AG09309 (cell line): ENCODE results near the gene PTGER3.

ENCODE experiments used
- DNase-seq: peaks from one replicate; pipeline ENCODE4 v3.0.0-alpha.2; 2010; ENCODE audit warnings: low read depth
- H3K4me3 ChIP-seq: 2 replicates; pipeline ENCODE4 v1.5.1; 2011; ENCODE audit warnings: mild to moderate bottlenecking, low read depth, low read length, moderate library complexity; ENCODE audit not compliant: control insufficient read depth
- TF ChIP-seq, protein P1 (sequence below): IDR thresholded peaks from 2 replicates; pipeline ENCODE4 v1.5.1; 2011; ENCODE audit warnings: mild to moderate bottlenecking, low read depth, low read length, inconsistent platforms; ENCODE audit not compliant: insufficient read depth, control insufficient read depth; ENCODE audit errors: missing control alignments

The PTGER3 gene

DNA sequence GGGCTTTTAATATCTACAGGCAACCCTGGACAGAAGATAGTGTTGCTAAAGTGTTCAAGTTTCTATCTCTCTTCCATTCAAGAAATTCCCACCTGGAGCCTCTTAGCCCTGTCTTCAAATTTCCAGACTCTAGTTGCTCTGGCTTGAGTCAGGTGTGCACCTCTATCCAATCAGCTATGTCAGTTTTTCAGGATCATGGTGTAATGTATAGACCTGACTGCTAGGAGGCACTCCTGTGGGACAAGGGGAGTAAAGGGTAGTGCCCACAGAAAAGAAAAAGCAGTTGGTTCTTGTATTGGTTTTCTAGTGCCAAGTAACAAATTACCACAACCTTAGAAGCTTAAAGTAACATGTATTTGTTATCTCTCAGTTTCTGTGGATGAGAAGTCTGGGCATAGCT lies 39.4 kb upstream of the PTGER3 start:
- no peak overlapping the region for H3K4me3 ChIP-seq
- no peak for DNase-seq
- TF ChIP-seq, protein P1, sequence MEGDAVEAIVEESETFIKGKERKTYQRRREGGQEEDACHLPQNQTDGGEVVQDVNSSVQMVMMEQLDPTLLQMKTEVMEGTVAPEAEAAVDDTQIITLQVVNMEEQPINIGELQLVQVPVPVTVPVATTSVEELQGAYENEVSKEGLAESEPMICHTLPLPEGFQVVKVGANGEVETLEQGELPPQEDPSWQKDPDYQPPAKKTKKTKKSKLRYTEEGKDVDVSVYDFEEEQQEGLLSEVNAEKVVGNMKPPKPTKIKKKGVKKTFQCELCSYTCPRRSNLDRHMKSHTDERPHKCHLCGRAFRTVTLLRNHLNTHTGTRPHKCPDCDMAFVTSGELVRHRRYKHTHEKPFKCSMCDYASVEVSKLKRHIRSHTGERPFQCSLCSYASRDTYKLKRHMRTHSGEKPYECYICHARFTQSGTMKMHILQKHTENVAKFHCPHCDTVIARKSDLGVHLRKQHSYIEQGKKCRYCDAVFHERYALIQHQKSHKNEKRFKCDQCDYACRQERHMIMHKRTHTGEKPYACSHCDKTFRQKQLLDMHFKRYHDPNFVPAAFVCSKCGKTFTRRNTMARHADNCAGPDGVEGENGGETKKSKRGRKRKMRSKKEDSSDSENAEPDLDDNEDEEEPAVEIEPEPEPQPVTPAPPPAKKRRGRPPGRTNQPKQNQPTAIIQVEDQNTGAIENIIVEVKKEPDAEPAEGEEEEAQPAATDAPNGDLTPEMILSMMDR: no peak

DNA sequence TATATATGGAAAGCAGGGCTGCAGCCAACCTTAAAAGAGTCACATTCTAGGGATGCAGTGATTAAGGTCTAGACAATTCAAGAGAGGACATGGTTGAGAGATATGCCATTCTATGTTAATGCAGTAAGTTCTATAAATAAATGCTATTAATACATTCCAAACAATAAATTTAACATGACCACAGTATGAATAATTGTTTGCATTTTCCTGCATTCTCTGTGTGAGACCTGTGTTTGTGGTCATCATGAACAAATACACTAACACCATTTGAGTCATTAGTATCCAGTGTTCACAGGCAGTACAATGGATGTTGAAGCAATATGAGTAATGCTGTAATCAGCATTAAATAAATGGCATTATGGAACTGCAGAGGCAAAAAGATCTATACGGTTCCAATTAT lies 38.7 kb upstream of the PTGER3 start:
- peak; percentile 11 for DNase-seq
- no peak overlapping the region for H3K4me3 ChIP-seq
- TF ChIP-seq, protein P1: no peak

DNA sequence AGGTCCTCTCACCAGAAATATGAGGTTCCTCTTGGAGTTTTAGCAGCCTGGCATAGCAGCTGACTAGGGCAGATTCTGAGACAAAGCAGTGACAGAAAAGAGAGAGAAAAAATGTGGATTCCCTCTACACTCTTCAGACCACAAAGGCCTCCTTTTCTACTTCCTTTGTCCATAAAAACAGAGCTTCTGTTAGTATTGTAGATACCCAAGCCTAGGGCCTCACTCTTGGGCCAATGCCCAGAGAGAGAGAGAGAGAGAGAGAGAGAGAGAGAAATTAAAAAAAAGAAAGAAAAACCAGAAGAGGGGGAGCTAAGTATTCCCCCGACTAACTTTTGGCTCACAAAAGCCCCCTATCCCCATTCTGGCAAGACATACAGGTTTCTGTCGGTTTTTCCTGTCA lies 35.7 kb upstream of the PTGER3 start:
- DNase-seq: no peak

DNA sequence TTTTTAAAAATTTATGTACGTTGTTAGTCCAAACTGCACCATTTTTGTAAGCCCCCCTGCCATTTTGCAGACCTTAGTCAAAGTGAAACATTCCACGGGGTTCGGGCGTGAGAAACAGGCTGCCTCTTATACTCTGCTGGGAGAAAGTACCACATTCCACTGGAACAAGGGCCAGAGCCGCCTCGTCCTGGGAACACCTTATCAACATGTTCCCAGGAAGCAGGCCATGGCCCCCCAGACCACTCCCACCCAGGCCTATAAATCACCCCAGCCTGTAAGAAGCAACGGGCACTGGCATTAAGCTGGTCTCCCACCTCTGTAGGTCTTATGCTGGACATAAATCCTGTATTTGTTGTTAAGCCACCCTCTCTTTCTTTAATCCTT lies 34.1 kb upstream of the PTGER3 start:
- TF ChIP-seq, protein P1: no peak
- peak overlapping the region; percentile 66; the same call in 1 of the 2 replicates for H3K4me3 ChIP-seq
- no peak for DNase-seq

More for the DNA sequence above, 35.7 kb upstream of the PTGER3 start:
- no peak overlapping the region for H3K4me3 ChIP-seq
- TF ChIP-seq, protein P1: no peak

DNA sequence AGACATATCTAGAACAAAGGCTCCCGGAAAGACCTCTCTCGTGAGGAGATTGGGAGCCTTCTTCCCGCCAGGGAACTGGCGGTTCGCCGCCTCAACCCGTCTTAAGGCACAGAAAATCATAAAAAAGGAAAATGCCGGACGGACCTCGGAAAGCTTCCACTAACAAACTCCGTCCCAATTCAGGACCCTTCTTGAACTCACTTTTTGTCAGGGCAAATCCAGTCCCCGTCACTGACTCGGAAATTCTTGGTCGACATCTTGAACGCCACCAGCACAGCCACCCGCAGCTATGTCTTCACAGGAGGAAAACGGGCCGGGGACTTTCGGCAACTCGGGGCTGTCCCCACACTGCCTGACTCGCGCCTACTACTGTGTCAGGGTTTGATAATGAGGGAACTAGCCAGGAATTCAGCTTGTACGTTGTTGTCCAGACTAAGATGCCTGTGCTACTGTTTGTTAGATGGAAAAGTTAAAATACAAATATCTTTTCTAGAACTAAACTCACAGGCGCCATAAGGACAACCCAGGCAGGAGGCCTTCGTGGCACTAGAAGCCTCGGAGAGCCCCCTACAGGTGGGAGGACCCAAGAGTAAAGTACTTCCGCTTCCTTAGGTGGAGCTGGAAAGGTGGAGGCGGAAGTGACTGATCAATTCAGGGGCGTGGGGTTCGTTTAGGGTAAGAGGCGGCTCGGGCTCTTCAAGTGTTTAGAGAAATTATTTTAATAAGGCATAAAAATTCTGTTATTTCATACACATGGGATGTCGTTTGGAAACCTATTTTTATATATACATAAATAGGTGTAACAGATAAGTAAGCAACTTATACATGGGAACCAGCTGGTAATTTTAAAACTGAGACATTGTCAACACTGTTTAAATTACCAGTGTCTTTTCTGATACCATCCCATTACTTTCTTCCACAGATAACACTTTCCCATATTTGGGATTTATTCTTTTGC lies 33.4 kb upstream of the PTGER3 start, which contains the start of gene ZRANB2:
Gene ZRANB2 (minus strand): TSS at position 297 of the 958 bp plus-strand sequence. CDS start 40 bp downstream, at position 257.
- TF ChIP-seq, protein P1: peak; percentile 71
- peak within 1 kb of the TSS; percentile 66 for H3K4me3 ChIP-seq
- DNase-seq: peak; percentile 84

DNA sequence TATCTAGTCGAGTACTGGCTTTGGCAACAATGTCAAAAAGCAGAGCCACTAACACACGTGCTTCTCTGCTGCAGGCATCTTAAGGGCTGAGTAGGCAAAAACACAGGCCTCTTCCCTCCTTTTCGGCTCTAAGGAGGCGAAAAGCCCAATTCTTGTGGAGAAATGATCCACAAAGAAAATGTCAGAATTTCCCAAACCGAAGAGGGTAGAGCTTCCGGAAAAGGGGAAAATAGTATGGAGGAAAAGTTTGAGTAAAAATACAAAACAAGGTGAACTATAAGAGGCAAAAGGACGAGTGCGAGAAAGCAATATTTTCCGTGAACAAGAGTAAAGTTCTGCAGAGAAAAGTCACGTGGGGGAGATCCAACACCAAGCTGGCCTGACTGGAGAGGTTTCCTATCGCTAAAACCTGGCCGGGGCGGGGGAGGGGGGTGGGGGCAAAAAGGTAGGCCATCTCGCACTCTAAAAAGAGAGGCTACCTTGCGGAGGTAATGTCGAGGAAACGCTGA lies 32.7 kb upstream of the PTGER3 start:
- H3K4me3 ChIP-seq: peak overlapping the region; percentile 66
- DNase-seq: no peak
- TF ChIP-seq, protein P1: no peak
